Type B pancreatic cell (in vitro differentiated cells): Measurements from ENCODE around the gene C18orf63. TPM values are rescaled to one million over a fixed set of nuclear protein-coding genes. Genes with fewer than 3 reads are reported as not detected.

Experiments used
- DNase-seq: peaks from one replicate; pipeline ENCODE4 v3.0.0; 2021; ENCODE audit warnings: mixed read lengths; ENCODE audit not compliant: unreplicated experiment; ENCODE audit errors: extremely low spot score
- H3K27ac Mint-ChIP-seq: 2 replicates; pipeline ENCODE4 v1.8.0; 2021; ENCODE audit warnings: mild to moderate bottlenecking, mixed read lengths
- H3K27me3 Mint-ChIP-seq: 2 replicates; pipeline ENCODE4 v1.8.0; 2021; ENCODE audit warnings: mixed read lengths
- H3K36me3 Mint-ChIP-seq: 2 replicates; pipeline ENCODE4 v1.8.0; 2021; ENCODE audit warnings: mixed read lengths
- H3K4me1 Mint-ChIP-seq: one replicate; pipeline ENCODE4 v1.8.0; 2021; ENCODE audit warnings: mixed read lengths; ENCODE audit not compliant: unreplicated experiment
- H3K4me3 Mint-ChIP-seq: 2 replicates; pipeline ENCODE4 v1.8.0; 2021; ENCODE audit warnings: mild to moderate bottlenecking, mixed read lengths
- H3K9me3 Mint-ChIP-seq: 2 replicates; pipeline ENCODE4 v1.8.0; 2021; ENCODE audit warnings: mixed read lengths
- total RNA-seq: library from RNA; stranded (reverse); gene quantifications from 2 replicates; pipeline ENCODE4 v1.2.1, GENCODE V29; 2021; ENCODE audit warnings: low replicate concordance
- TF ChIP-seq, protein P1 (sequence below): fragments of 200-600 bp; sonication (generic); conservative IDR thresholded peaks from 2 replicates; pipeline ENCODE4 v1.5.0; 2021; ENCODE audit warnings: antibody characterized with exemption, mild to moderate bottlenecking

The C18orf63 gene
- total RNA-seq, 1 donor from 2014 or later, result not detected

DNA sequence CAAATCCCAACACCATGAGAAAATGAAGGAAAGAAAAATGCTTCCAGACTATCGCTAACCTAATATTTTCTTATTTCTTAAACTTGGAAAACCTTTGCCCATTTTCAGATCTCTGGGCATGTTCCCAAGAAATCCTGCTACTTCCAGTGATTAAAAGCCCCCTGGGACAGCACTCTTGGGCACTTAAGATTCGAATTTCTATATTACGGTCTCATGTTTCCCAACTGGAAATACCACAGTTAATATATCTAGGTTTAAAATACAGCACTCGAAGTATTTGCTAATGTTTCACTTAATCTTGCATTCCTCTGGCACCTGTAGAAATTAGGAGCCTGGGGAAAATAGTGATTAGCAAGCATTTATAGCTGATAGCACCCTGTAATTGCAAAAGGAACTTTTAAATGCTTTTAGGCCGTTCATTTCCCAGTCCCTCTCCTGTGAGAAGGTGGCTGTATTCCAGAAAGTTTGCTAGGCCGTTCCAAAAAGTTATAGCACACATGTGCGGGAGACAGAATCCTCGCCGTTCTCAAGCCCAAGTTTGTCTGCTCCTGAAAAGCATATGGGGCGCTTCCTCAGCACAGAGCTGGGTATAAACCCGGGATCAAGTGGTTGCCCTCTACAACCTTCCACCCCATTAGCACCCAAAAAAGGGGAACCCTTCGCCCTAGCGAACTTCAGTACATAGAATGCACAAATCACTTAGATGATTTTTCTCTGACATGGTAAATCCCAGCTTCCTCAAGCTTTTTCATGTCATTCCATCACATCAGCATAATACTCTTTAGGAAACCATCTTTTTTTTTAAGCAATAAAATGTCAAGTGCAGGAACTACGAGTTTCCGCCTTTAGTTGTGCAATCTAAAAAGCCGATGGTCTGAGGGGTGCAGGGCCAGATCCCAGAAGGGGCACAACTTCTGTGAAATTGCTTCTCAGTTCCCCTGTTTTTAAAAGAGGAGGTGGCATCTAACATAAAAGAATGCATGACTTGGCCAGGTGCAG, 80.8 kb downstream of the C18orf63 start:
- Mint-ChIP-seq H3K27ac (no peak overlapping the region), H3K36me3 (no peaks in the 10 kb centered on the region), H3K27me3 (peaks cover 8% of the 10 kb centered on the region), H3K4me3 (no peak overlapping the region), H3K4me1 (peaks cover 10% of the 10 kb centered on the region), H3K9me3 (no peaks in the 10 kb centered on the region)
- TF ChIP-seq, protein P1, sequence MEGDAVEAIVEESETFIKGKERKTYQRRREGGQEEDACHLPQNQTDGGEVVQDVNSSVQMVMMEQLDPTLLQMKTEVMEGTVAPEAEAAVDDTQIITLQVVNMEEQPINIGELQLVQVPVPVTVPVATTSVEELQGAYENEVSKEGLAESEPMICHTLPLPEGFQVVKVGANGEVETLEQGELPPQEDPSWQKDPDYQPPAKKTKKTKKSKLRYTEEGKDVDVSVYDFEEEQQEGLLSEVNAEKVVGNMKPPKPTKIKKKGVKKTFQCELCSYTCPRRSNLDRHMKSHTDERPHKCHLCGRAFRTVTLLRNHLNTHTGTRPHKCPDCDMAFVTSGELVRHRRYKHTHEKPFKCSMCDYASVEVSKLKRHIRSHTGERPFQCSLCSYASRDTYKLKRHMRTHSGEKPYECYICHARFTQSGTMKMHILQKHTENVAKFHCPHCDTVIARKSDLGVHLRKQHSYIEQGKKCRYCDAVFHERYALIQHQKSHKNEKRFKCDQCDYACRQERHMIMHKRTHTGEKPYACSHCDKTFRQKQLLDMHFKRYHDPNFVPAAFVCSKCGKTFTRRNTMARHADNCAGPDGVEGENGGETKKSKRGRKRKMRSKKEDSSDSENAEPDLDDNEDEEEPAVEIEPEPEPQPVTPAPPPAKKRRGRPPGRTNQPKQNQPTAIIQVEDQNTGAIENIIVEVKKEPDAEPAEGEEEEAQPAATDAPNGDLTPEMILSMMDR, result no peak
- DNase-seq, result no peak

DNA sequence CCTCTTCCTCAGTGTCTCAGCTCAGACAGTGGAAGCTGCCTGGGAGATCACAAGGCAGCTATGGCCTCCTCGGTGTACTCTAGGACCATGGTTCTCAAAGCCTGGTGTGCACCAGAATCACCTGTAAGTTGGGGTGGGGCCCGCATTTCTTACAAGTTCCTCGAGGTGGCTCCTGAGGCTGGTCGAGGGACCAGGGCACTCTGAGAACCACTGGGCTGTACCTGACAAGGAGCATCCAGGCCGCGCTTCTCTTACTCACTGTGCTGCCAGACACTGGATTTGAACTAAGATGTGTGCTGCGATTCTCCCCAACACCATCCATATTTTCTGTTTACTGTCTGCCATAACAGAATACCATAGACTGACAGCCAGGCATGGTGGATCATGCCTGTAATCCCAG, 81.9 kb downstream of the C18orf63 start:
- no peaks in the 10 kb centered on the region for H3K9me3 Mint-ChIP-seq
- DNase-seq, result no peak
- TF ChIP-seq, protein P1, result no peak
- no peak overlapping the region for H3K4me3 Mint-ChIP-seq
- H3K27ac Mint-ChIP-seq, result no peak overlapping the region
- no peaks in the 10 kb centered on the region for H3K36me3 Mint-ChIP-seq
- H3K27me3 Mint-ChIP-seq, result peaks cover 8% of the 10 kb centered on the region
- peaks cover 10% of the 10 kb centered on the region for H3K4me1 Mint-ChIP-seq

DNA sequence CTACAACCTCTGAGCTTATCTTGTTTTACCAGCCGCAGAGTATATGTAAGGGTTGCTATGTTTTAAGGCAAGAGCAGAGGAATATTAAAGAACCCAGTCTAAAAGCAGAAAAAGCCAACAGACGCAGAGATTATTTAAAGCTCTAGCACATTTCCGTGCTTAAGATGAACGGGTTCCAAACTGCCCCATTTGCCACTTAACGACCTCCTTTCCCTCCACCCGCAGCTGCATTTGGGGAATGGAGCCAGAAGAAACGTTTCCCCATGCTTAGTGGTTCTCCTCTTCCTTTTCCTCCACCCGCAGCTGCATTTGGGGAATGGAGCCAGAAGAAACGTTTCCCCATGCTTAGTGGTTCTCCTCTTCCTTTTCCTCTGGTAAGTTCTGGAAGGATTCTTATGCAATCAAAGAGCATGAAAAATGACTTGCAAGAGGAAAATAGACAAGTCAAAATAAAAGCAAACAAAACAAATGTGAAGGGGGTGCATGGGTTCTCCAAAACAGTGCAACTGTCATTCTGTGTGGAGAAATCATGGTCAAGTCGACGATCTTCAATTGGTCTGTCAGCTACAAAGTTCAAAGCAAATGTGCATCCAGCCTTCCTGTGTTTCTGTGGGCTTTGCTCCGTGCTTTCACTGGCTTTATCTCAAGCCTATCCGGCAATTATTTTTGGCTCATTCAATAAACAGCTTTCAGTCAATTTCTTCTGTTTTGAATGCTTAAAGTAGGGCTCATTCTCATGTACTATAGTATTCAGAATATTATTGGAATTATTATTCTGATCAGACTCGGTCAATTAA, 83.7 kb downstream of the C18orf63 start:
- peaks cover 10% of the 10 kb centered on the region for H3K4me1 Mint-ChIP-seq

DNA sequence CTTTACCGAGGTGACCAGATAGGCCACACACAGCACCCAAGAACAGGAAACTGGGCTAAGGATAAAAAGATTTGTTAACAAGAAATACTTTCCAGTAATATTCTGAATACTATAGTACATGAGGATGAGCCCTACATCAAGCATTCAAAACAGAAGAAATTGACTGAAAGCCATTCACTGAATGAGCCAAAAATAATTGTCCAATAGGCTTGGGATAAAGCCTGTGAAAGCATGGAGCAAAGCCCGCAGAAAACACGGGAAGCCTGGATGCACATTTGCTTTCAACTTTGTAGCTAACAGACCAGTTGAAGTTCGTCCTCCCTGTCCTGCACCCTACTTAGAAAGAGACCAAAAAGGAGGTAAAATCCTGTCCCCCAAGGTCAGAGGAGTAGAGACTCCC, 85.2 kb downstream of the C18orf63 start:
- Mint-ChIP-seq H3K27me3 (peaks cover 5% of the 10 kb centered on the region), H3K4me3 (no peak overlapping the region), H3K36me3 (no peaks in the 10 kb centered on the region), H3K4me1 (peaks cover 5% of the 10 kb centered on the region), H3K27ac (no peak overlapping the region), H3K9me3 (no peaks in the 10 kb centered on the region)
- TF ChIP-seq, protein P1, result no peak
- no peak for DNase-seq

More for the DNA sequence above, 83.7 kb downstream of the C18orf63 start:
- H3K27ac Mint-ChIP-seq, result no peak overlapping the region
- H3K4me3 Mint-ChIP-seq, result no peak overlapping the region
- TF ChIP-seq, protein P1, result no peak
- DNase-seq, result no peak
- no peaks in the 10 kb centered on the region for H3K9me3 Mint-ChIP-seq
- peaks cover 8% of the 10 kb centered on the region for H3K27me3 Mint-ChIP-seq
- no peaks in the 10 kb centered on the region for H3K36me3 Mint-ChIP-seq

DNA sequence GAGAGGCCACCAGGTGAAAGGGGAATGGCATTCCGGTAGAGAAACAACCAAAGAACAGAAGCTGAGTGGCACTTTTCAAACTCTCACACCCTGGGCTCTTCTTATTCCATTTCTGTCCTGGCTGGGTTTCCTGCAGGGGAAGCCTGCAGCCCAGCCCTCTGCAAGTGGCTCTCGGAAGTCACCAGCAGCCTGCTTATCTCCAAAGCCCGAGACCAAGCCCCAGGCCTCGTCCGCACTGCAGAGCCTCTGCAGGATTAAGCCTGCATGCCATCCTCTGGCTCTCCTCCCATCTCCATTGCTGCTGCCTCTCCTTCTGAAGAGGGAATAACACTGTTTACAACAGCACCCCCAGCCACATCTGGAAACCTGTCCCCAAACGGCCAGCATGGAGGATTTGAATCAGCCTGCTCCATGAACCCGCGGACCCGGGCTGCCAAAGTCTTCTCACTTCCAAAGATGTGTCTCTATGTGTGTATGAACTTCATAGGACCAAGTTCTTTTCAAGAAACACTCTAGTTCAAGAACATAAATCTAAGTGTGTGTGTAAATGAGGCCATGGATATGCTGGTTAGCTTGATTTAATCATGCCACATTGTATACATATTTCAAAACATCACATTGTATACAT, 87.3 kb downstream of the C18orf63 start:
- no peak overlapping the region for H3K4me3 Mint-ChIP-seq
- TF ChIP-seq, protein P1, result no peak
- no peaks in the 10 kb centered on the region for H3K36me3 Mint-ChIP-seq
- DNase-seq, result no peak
- H3K9me3 Mint-ChIP-seq, result no peaks in the 10 kb centered on the region
- H3K4me1 Mint-ChIP-seq, result no peaks in the 10 kb centered on the region
- H3K27ac Mint-ChIP-seq, result no peak overlapping the region
- H3K27me3 Mint-ChIP-seq, result peaks cover 11% of the 10 kb centered on the region
